NCI-H345 (cell line): ENCODE results near the gene MOB1A.

Experiments
- DNase-seq: peaks from one replicate; lab custom pipeline; 2025; lab: John Stamatoyannopoulos, UW

MOB1A gene

DNA sequence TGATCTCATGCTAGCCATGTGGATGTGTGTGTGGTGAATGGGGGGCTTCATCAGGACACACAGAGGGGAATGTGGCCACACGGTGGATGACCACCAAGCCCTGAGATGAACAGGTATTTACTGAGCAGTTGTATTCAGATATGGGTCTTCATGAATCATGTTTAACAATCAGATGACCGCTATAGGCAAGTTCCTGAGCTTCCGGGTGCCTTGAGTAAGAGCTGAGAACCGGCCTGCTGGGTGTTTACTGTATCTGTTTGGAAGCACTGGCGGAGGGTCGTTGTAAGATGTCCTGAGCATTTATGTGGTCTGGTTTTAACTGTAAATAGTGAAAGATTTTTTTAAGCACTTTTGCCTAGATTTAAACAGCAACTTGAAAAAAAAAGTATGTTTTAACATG, 74.9 kb downstream of the MOB1A start:
- no peak for DNase-seq
